GM23248 (cell line): ENCODE data around the gene NHLRC3. TPM values are rescaled to one million over a fixed set of nuclear protein-coding genes. Genes with fewer than 3 reads are reported as not detected.

ENCODE experiments used
- DNase-seq: peaks from one replicate; pipeline ENCODE4 v3.0.0-alpha.2; 2015
- H2AFZ ChIP-seq: fragments of 200-600 bp; sonication (generic); 2 replicates; pipeline ENCODE4 v1.6.1; 2016; ENCODE audit warnings: antibody characterized with exemption
- H3F3A ChIP-seq: fragments of 200-600 bp; sonication (generic); 2 replicates; pipeline ENCODE4 v1.6.1; 2016; ENCODE audit warnings: mild to moderate bottlenecking, antibody characterized with exemption, mixed run types; ENCODE audit not compliant: insufficient read depth
- H3K27ac ChIP-seq: fragments of 200-600 bp; sonication (generic); 2 replicates; pipeline ENCODE4 v1.5.1; 2016; ENCODE audit warnings: mild to moderate bottlenecking
- H3K27me3 ChIP-seq: fragments of 200-600 bp; sonication (generic); replicated peaks from 2 replicates; pipeline ENCODE4 v1.6.1; 2016; ENCODE audit warnings: mild to moderate bottlenecking; ENCODE audit not compliant: insufficient read depth
- H3K36me3 ChIP-seq: fragments of 200-600 bp; sonication (generic); 2 replicates; pipeline ENCODE4 v1.6.1; 2016; ENCODE audit warnings: low read depth, mild to moderate bottlenecking
- H3K4me1 ChIP-seq: fragments of 200-600 bp; sonication (generic); 2 replicates; pipeline ENCODE4 v1.6.1; 2016; ENCODE audit warnings: mild to moderate bottlenecking; ENCODE audit not compliant: insufficient read depth
- H3K4me2 ChIP-seq: fragments of 200-600 bp; sonication (generic); one replicate; pipeline ENCODE4 v1.6.1; 2016; ENCODE audit warnings: mild to moderate bottlenecking; ENCODE audit not compliant: unreplicated experiment
- H3K4me3 ChIP-seq: fragments of 200-600 bp; sonication (generic); 2 replicates; pipeline ENCODE4 v1.5.1; 2016; ENCODE audit warnings: mild to moderate bottlenecking
- H3K79me2 ChIP-seq: fragments of 200-600 bp; sonication (generic); 2 replicates; pipeline ENCODE4 v1.6.1; 2016; ENCODE audit warnings: mild to moderate bottlenecking; ENCODE audit not compliant: insufficient read depth
- H3K9ac ChIP-seq: fragments of 200-600 bp; sonication (generic); 2 replicates; pipeline ENCODE4 v1.6.1; 2016; ENCODE audit warnings: mild to moderate bottlenecking
- H3K9me2 ChIP-seq: fragments of 200-600 bp; sonication (generic); 2 replicates; pipeline ENCODE4 v1.6.1; 2016; ENCODE audit warnings: mixed run types, mild to moderate bottlenecking, moderate library complexity; ENCODE audit not compliant: insufficient read depth
- H3K9me3 ChIP-seq: fragments of 200-600 bp; sonication (generic); one replicate; pipeline ENCODE4 v1.6.1; 2017; ENCODE audit warnings: low read depth
- H4K20me1 ChIP-seq: fragments of 200-600 bp; sonication (generic); 2 replicates; pipeline ENCODE4 v1.6.0; 2016; ENCODE audit not compliant: insufficient read depth
- EZH2 ChIP-seq: fragments of 200-600 bp; sonication (generic); IDR thresholded peaks from 2 replicates; pipeline ENCODE4 v1.6.1; 2018; ENCODE audit warnings: antibody characterized with exemption, mild to moderate bottlenecking; ENCODE audit not compliant: insufficient read depth, poor library complexity, severe bottlenecking
- EZH2phosphoT487 ChIP-seq: fragments of 200-600 bp; sonication (generic); IDR thresholded peaks from 2 replicates; pipeline ENCODE4 v1.6.1; 2018; ENCODE audit warnings: antibody characterized with exemption, moderate library complexity, mild to moderate bottlenecking, low read depth; ENCODE audit not compliant: insufficient read depth
- in situ Hi-C: fragments of 300-500 bp; cut with MboI; formaldehyde crosslinking; loops from 2 replicates; pipeline ENCODE4 v1.15.0; 2020
- polyA plus RNA-seq: library from polyadenylated mRNA; unstranded; fragments of >200 nt; fragmentation: Nextera tagmentation; extraction: Ambion mirVana; gene quantifications from 2 replicates; pipeline ENCODE4 v1.2.1, GENCODE V29; 2016
- total RNA-seq: library from RNA; depleted of rRNA; stranded (reverse); fragments of >200 nt; shearing (Covaris generic); gene quantifications from 2 replicates; pipeline ENCODE4 v1.2.3, GENCODE V29; 2014; rRNA removed

NHLRC3 gene
- total and polyA plus RNA-seq, 2 experiments from 2014 or later = 7.6 to 7.8 TPM

DNA sequence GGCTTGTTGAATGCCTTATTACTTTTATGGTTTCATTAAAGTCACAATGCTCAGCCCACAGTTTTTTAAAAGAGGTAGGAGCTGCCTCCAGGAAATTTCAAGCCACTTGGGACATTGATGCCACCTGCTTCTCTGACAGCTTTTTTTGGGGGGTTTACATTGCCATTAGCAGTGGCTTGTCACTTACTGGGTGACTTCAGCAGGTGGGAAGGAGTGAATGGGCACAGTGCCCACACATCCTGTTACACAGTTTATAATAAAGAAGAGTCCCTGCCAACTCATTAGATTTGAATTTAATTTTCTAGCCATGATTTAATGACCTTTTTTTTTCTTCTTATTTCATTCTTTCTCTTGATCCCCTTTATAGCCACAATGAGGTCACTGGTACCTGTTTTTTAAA is 61.0 kb downstream of the NHLRC3 start:
- H3K79me2 ChIP-seq = no peaks in the 10 kb centered on the region
- H3K9ac ChIP-seq = no peak overlapping the region
- no peaks in the 10 kb centered on the region for H3K36me3 ChIP-seq
- H3K4me2 ChIP-seq = no peak overlapping the region
- no peak for DNase-seq
- H4K20me1 ChIP-seq = no peaks in the 10 kb centered on the region
- H3F3A ChIP-seq = no peaks in the 10 kb centered on the region
- no peak overlapping the region for H3K4me3 ChIP-seq
- in situ Hi-C loops = no loop called here
- no peaks in the 10 kb centered on the region for H3K4me1 ChIP-seq
- H2AFZ ChIP-seq = no peak overlapping the region
- H3K27ac ChIP-seq = no peak overlapping the region
- no peaks in the 10 kb centered on the region for H3K27me3 ChIP-seq
- no peaks in the 10 kb centered on the region for H3K9me2 ChIP-seq
- H3K9me3 ChIP-seq = no peaks in the 10 kb centered on the region
- TF ChIP-seq EZH2 (no peak), EZH2phosphoT487 (no peak)

Other genes starting within 250 kb of the NHLRC3 start
- gene STOML3, start 47.6 kb upstream of the NHLRC3 start, total RNA-seq = not detected in 2 replicates
- not detected in 2 replicates for gene STOML3, start 47.6 kb upstream of the NHLRC3 start, polyA plus RNA-seq
- gene PROSER1, start 367 bp upstream of the NHLRC3 start, total RNA-seq = 6.7 and 19.3 TPM in 2 replicates
- 7.6 and 8.3 TPM in 2 replicates for gene PROSER1, start 367 bp upstream of the NHLRC3 start, polyA plus RNA-seq